HepG2 (cell line): Measurements from ENCODE around the gene DNM3. TPM values are rescaled to one million over a fixed set of nuclear protein-coding genes. Genes with fewer than 3 reads are reported as not detected.

Source experiments
- ATAC-seq: fragments of 200-7000 bp; cut with Tn5 transposase; 3 replicates; pipeline ENCODE4 v1.9.1; 2020; ENCODE audit warnings: mild to moderate bottlenecking, moderate library complexity
- BruUV-seq: library from RNA; stranded (reverse); fragments of 400-500 nt; replicated peaks from 2 replicates; lab custom pipeline; 2021; lab: Mats Ljungman, UMichigan
- CTCF ChIA-PET: fragments of 300-600 bp; formaldehyde crosslinking; extraction: SDS; loops from one replicate; lab custom pipeline; 2021; ENCODE audit warnings: low total read pairs, inconsistent platforms, low intra/inter-chr PET ratio; lab: Yijun Ruan, JAX
- POLR2A ChIA-PET: fragments of 350-600 bp; sonication (Branson Sonifier 250); formaldehyde crosslinking; loops from one replicate; lab custom pipeline; 2020; ENCODE audit warnings: antibody characterized with exemption, inconsistent platforms; lab: Yijun Ruan, JAX
- DNase-seq: peaks from one replicate; pipeline ENCODE4 v3.0.0-alpha.2; 2015; ENCODE audit warnings: low spot score
- FAIRE-seq: peaks from 3 replicates; lab custom pipeline; 2011; peaks lifted over from hg19 to GRCh38; lab: Jason Lieb, UNC
- H2AFZ ChIP-seq: one replicate; pipeline ENCODE4 v1.6.1; 2011; ENCODE audit warnings: low read length, inconsistent platforms
- H3K27ac ChIP-seq: fragments of 300-600 bp; 3 replicates; pipeline ENCODE4 v1.8.0; 2011; ENCODE audit warnings: mixed run types, mild to moderate bottlenecking, mixed read lengths, low read length, inconsistent platforms; ENCODE audit not compliant: insufficient read depth; ENCODE audit errors: extremely low read length
- H3K27me3 ChIP-seq, 2 experiments: fragments of 200-600 bp in 1 of 2; 2 replicates in 1 of 2; 3 replicates in 1 of 2; pipeline versions ENCODE4 v1.6.0 to v1.8.0; 2011; ENCODE audit warnings: low read length in 2 of 2, mild to moderate bottlenecking in 2 of 2, moderate library complexity in 2 of 2, inconsistent platforms in 1 of 2; ENCODE audit not compliant: insufficient read depth in 2 of 2, control insufficient read depth in 1 of 2
- H3K36me3 ChIP-seq, 2 experiments: fragments of 200-600 bp in 1 of 2; replicated peaks in 1 of 2; 2 replicates in 1 of 2; 3 replicates in 1 of 2; pipeline versions ENCODE4 v1.5.1 to v1.8.0; 2011; ENCODE audit warnings: low read length in 2 of 2, inconsistent platforms in 1 of 2; ENCODE audit not compliant: insufficient read depth in 2 of 2, control insufficient read depth in 1 of 2
- H3K4me1 ChIP-seq: 2 replicates; pipeline ENCODE4 v1.5.1; 2012; ENCODE audit warnings: low read length, inconsistent platforms; ENCODE audit not compliant: insufficient read depth
- H3K4me2 ChIP-seq: 2 replicates; pipeline ENCODE4 v1.6.0; 2011; ENCODE audit warnings: low read depth, low read length, inconsistent platforms
- H3K4me3 ChIP-seq, 3 experiments: fragments of 200-600 bp in 1 of 3; sonication (generic), shearing (Covaris generic) in 1 of 3; replicated peaks in 1 of 3; 2 replicates each; pipeline ENCODE4 v1.5.1; 2011 to 2016; ENCODE audit warnings: low read length in 3 of 3, inconsistent platforms in 2 of 3, low read depth in 2 of 3, mild to moderate bottlenecking in 2 of 3, control low read depth in 1 of 3, mixed read lengths in 1 of 3; ENCODE audit not compliant: insufficient read depth in 1 of 3
- H3K79me2 ChIP-seq: one replicate; pipeline ENCODE4 v1.6.1; 2011; ENCODE audit warnings: low read length, inconsistent platforms; ENCODE audit not compliant: insufficient read depth
- H3K9ac ChIP-seq: 2 replicates; pipeline ENCODE4 v1.6.0; 2011; ENCODE audit warnings: mild to moderate bottlenecking, low read depth, low read length, inconsistent platforms; ENCODE audit not compliant: insufficient read depth
- H3K9me3 ChIP-seq: 2 replicates; pipeline ENCODE4 v1.5.1; 2012; ENCODE audit warnings: mild to moderate bottlenecking, low read length
- H4K20me1 ChIP-seq: 2 replicates; pipeline ENCODE4 v1.6.0; 2011; ENCODE audit warnings: inconsistent platforms, mild to moderate bottlenecking, low read length, moderate library complexity; ENCODE audit not compliant: insufficient read depth
- CAMTA2 ChIP-seq: sonication (generic); formaldehyde crosslinking; IDR thresholded peaks from 2 replicates; pipeline ENCODE4 v1.4.0; 2020; ENCODE audit warnings: mild to moderate bottlenecking, missing genetic modification reagents, borderline replicate concordance
- EP300 ChIP-seq, 3 experiments: sonication (generic) in 1 of 3; formaldehyde crosslinking in 1 of 3; IDR thresholded peaks; 2 replicates each; pipeline versions ENCODE4 v1.5.1 to v1.6.1; 2011 to 2020; ENCODE audit warnings: low read depth in 2 of 3, low read length in 2 of 3, borderline replicate concordance in 1 of 3, improper control_type of control experiment in 1 of 3, mild to moderate bottlenecking in 1 of 3, missing genetic modification reagents in 1 of 3, moderate library complexity in 1 of 3
- KAT2B ChIP-seq: fragments of 150-350 bp; IDR thresholded peaks from 2 replicates; pipeline ENCODE4 v1.6.1; 2014; ENCODE audit warnings: low read depth, low read length, borderline replicate concordance
- MEIS1 ChIP-seq: sonication (generic); formaldehyde crosslinking; IDR thresholded peaks from 2 replicates; pipeline ENCODE4 v1.9.0; 2021; ENCODE audit warnings: mild to moderate bottlenecking, missing genetic modification reagents, moderate library complexity, borderline replicate concordance
- PHF8 ChIP-seq: sonication (generic); formaldehyde crosslinking; IDR thresholded peaks from 2 replicates; pipeline ENCODE4 v1.5.0; 2020; ENCODE audit warnings: missing genetic modification reagents
- RBFOX2 ChIP-seq: fragments of 200-400 bp; formaldehyde crosslinking; IDR thresholded peaks from 2 replicates; pipeline ENCODE4 v1.6.1; 2017; ENCODE audit warnings: low read depth, mild to moderate bottlenecking, low read length
- TRIM24 ChIP-seq: sonication (generic); formaldehyde crosslinking; IDR thresholded peaks from 2 replicates; pipeline ENCODE4 v1.8.0; 2022; ENCODE audit warnings: mild to moderate bottlenecking, missing genetic modification reagents
- ZNF124 ChIP-seq: sonication (generic); formaldehyde crosslinking; IDR thresholded peaks from 2 replicates; pipeline ENCODE4 v1.4.0; 2020; ENCODE audit warnings: missing genetic modification reagents
- ZNF33A ChIP-seq: sonication (generic); formaldehyde crosslinking; IDR thresholded peaks from 2 replicates; pipeline ENCODE4 v1.5.1; 2020; ENCODE audit warnings: missing genetic modification reagents, mild to moderate bottlenecking, moderate library complexity, borderline replicate concordance
- WGBS: methylation state at CpG from one replicate; pipeline ENCODE4 v1.1.6; 2017; ENCODE audit warnings: low lambda C conversion rate; 5-methylcytosine and 5-hydroxymethylcytosine counted together
- in situ Hi-C: cut with HindIII; loops from 2 replicates; pipeline ENCODE4 v1.10.0; 2017; ENCODE audit warnings: low pct_unique_long_range_greater_than_20kb; ENCODE audit not compliant: extremely low pct_ligation_motif_present
- intact Hi-C: fragments of 100-400 bp; cut with micrococcal nuclease; formaldehyde crosslinking; loops from one replicate; pipeline ENCODE4 v1.10.0; 2022; ENCODE audit not compliant: unreplicated experiment
- polyA plus RNA-seq, 8 experiments: library from polyadenylated mRNA; depleted of rRNA in 3 of 8; stranded (reverse) in 7 of 8; unstranded in 1 of 8; fragments of >200 nt; fragmentation: Illumina TruSeq in 4 of 8; extraction: Trizol in 4 of 8; gene quantifications; 2 replicates each; pipeline versions ENCODE4 v1.2.1 to v1.2.3, GENCODE V29; 2011 to 2016; ENCODE audit warnings: low read depth in 4 of 8, missing spikeins in 1 of 8, mixed read lengths in 1 of 8; ENCODE audit not compliant: insufficient read depth in 1 of 8
- total RNA-seq, 5 experiments: library from RNA; depleted of rRNA; stranded (reverse); fragments of >200 nt; fragmentation: Illumina TruSeq; extraction: Trizol; gene quantifications; 2 replicates each; pipeline ENCODE4 v1.2.3, GENCODE V29; 2016; ENCODE audit warnings: low read depth in 1 of 5
- TF ChIP-seq, protein P1 (sequence below): sonication (generic); formaldehyde crosslinking; IDR thresholded peaks from 2 replicates; pipeline ENCODE4 v1.4.0; 2020; ENCODE audit warnings: missing genetic modification reagents
- TF ChIP-seq, protein P2 (sequence below): sonication (generic); formaldehyde crosslinking; IDR thresholded peaks from 2 replicates; pipeline ENCODE4 v1.4.0; 2020; ENCODE audit warnings: missing genetic modification reagents

The DNM3 gene
- total and polyA plus RNA-seq, 2 of the 13 experiments (the other 11 are each of a cell fraction or from before 2014, with no cell fraction given): 0.05 TPM; not detected in 1

DNA sequence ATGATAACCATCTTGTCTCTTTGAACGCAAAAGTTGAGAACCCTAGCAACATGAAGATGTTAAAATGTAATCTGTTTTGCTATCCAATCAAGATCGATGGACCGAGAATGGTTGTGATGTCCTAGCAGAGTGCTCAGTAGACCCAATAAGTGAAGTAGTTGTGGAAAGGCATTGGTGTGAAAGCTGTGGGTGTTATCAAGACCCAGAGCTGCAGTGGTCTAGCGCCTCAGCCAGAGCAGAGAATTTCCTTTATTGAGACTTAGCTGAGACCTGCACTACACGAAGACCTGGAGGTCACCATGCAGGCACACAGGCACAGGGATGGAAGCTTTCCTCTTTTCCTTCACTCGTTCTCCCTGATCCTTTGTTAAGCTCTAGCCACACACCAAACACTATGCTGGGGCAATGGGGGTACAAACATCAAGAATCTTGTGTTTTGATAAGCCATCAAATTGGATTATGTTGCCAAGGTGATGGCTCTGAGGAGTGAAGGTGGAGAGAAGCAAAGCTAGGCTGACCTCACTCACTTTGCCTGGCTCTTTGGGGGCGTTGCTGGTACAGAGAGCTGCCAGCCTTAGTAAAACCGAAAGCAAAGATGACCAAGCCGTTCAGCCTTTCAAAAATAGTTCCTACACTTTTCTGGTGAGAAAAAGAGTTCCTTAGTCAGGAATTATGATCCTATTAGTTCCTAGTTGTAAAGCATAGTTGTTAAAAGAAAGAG is 35.7 kb upstream of the DNM3 start (continued):
- TF ChIP-seq KAT2B (no peak), RBFOX2 (no peak), ZNF124 (no peak)

DNA sequence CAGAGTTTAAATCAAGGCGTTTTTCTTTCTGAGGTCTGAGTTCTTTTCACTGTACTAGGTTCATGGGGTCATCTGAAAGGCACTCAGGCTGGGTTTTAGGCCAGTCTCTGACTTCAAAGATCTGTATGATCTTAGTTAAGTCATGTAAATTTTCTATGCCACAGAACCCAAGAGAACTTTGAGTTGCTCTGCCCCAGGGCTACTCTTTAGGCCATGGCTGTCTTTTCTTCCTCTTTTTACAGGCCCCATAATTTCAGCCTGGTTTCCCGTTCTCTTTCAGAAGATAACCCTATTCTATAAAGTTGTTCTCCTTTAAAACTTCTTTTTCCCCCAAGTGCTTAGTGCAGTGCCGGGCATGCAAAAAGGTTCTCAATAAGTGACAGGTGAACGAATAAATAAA is 33.7 kb upstream of the DNM3 start:
- no peak overlapping the region for H2AFZ ChIP-seq
- TF ChIP-seq, protein P1, sequence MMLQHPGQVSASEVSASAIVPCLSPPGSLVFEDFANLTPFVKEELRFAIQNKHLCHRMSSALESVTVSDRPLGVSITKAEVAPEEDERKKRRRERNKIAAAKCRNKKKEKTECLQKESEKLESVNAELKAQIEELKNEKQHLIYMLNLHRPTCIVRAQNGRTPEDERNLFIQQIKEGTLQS (CRISPR knock-in tag): no peak
- TF ChIP-seq EP300 (IDR thresholded peaks at IDR 0.05; ENCODE audit: low read depth in 2 of 2, low read length in 2 of 2): no peak
- TF ChIP-seq EP300 (CRISPR knock-in tag; IDR thresholded peaks at IDR 0.05; ENCODE audit: borderline replicate concordance): no peak
- TF ChIP-seq, protein P2, sequence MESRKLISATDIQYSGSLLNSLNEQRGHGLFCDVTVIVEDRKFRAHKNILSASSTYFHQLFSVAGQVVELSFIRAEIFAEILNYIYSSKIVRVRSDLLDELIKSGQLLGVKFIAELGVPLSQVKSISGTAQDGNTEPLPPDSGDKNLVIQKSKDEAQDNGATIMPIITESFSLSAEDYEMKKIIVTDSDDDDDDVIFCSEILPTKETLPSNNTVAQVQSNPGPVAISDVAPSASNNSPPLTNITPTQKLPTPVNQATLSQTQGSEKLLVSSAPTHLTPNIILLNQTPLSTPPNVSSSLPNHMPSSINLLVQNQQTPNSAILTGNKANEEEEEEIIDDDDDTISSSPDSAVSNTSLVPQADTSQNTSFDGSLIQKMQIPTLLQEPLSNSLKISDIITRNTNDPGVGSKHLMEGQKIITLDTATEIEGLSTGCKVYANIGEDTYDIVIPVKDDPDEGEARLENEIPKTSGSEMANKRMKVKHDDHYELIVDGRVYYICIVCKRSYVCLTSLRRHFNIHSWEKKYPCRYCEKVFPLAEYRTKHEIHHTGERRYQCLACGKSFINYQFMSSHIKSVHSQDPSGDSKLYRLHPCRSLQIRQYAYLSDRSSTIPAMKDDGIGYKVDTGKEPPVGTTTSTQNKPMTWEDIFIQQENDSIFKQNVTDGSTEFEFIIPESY (CRISPR knock-in tag): no peak
- no peak for TF ChIP-seq MEIS1
- TF ChIP-seq PHF8 (CRISPR knock-in tag): no peak
- no peak for TF ChIP-seq CAMTA2
- TF ChIP-seq TRIM24: no peak
- TF ChIP-seq ZNF33A (CRISPR knock-in tag): no peak
- no peaks in the 10 kb centered on the region for H3K79me2 ChIP-seq
- no peaks in the 10 kb centered on the region for H3K36me3 ChIP-seq
- 20% methylated on average over 4 of the region's 4 CpGs for WGBS
- H4K20me1 ChIP-seq: no peaks in the 10 kb centered on the region
- no peak overlapping the region for H3K4me3 ChIP-seq
- ChIA-PET POLR2A (no interaction called here), CTCF (no interaction called here)
- no peaks in the 10 kb centered on the region for H3K27me3 ChIP-seq
- H3K27ac ChIP-seq: no peak overlapping the region
- no peak overlapping the region for H3K9ac ChIP-seq
- intact Hi-C loops: no loop called here
- H3K4me1 ChIP-seq: no peaks in the 10 kb centered on the region
- DNase-seq: no peak
- no TSS peak for BruUV-seq
- in situ Hi-C loops: no loop called here
- H3K4me2 ChIP-seq: no peak overlapping the region
- no peaks in the 10 kb centered on the region for H3K9me3 ChIP-seq
- no peak for ATAC-seq
- FAIRE-seq: no peak
